ENCODE data around the gene ZP4. TPM values are rescaled to one million over a fixed set of nuclear protein-coding genes. Genes with fewer than 3 reads are reported as not detected.

Gene ZP4
- not detected in 2 replicates for total RNA-seq

GRCh38 chr1:237890822-237891221, at the start of gene ZP4:
ZP4 (minus strand) TSS chr1:237890922; CDS start chr1:237890635, 287 bp downstream.
- no peak for DNase-seq (ENCODE audit: low read depth in 2 of 2)

- DNase-seq (ENCODE audit: low read depth in 2 of 2): no peak
These were observed 47.8 kb upstream of the ZP4 start for GRCh38 chr1:237938553-237938952.

- no peak for DNase-seq (ENCODE audit: low read depth in 2 of 2)
These were observed 47.3 kb upstream of the ZP4 start for GRCh38 chr1:237938068-237938467.

- no peak for DNase-seq (ENCODE audit: low read depth in 2 of 2)
These were observed 42.1 kb upstream of the ZP4 start for GRCh38 chr1:237932816-237933215.

GRCh38 chr1:237931581-237931980, 40.9 kb upstream of the ZP4 start:
- DNase-seq (ENCODE audit: low read depth in 2 of 2): no peak

GRCh38 chr1:237927198-237927597, 36.5 kb upstream of the ZP4 start:
- no peak for DNase-seq (ENCODE audit: low read depth in 2 of 2)

- DNase-seq (ENCODE audit: low read depth in 2 of 2): no peak
These were observed 30.6 kb upstream of the ZP4 start for GRCh38 chr1:237921306-237921705.

- no peak for DNase-seq (ENCODE audit: low read depth in 2 of 2)
These were observed 22.6 kb upstream of the ZP4 start for GRCh38 chr1:237913345-237913744.

GRCh38 chr1:237911911-237912310, 21.2 kb upstream of the ZP4 start:
- DNase-seq (ENCODE audit: low read depth in 2 of 2): no peak

- DNase-seq (ENCODE audit: low read depth in 2 of 2): no peak
These were observed 20.1 kb upstream of the ZP4 start for GRCh38 chr1:237910834-237911233.

GRCh38 chr1:237903961-237904360, 13.2 kb upstream of the ZP4 start:
- no peak for DNase-seq (ENCODE audit: low read depth in 2 of 2)

GRCh38 chr1:237902960-237903743, 12.4 kb upstream of the ZP4 start:
- no peak for DNase-seq (ENCODE audit: low read depth in 2 of 2)

- DNase-seq (ENCODE audit: low read depth in 2 of 2): no peak
These were observed 10.7 kb upstream of the ZP4 start for GRCh38 chr1:237901299-237901934.

- no peak for DNase-seq (ENCODE audit: low read depth in 2 of 2)
These were observed 4.9 kb upstream of the ZP4 start for GRCh38 chr1:237895630-237896029.

GRCh38 chr1:237894131-237894530, 3.4 kb upstream of the ZP4 start:
- no peak for DNase-seq (ENCODE audit: low read depth in 2 of 2)

GRCh38 chr1:237891979-237892378, 1.3 kb upstream of the ZP4 start:
- DNase-seq (ENCODE audit: low read depth in 2 of 2): no peak

- no peak for DNase-seq (ENCODE audit: low read depth in 2 of 2)
These were observed 544 bp upstream of the ZP4 start for GRCh38 chr1:237891266-237891665.

GRCh38 chr1:237890416-237890815, 306 bp downstream of the ZP4 start:
- DNase-seq (ENCODE audit: low read depth in 2 of 2): no peak

- DNase-seq (ENCODE audit: low read depth in 2 of 2): no peak
These were observed 2.6 kb downstream of the ZP4 start for GRCh38 chr1:237888143-237888542.

- DNase-seq (ENCODE audit: low read depth in 2 of 2): no peak
These were observed 3.2 kb downstream of the ZP4 start for GRCh38 chr1:237887542-237887941.

- DNase-seq (ENCODE audit: low read depth in 2 of 2): no peak
These were observed 6.5 kb downstream of the ZP4 start for GRCh38 chr1:237884237-237884636.

GRCh38 chr1:237879195-237879594, 11.5 kb downstream of the ZP4 start:
- no peak for DNase-seq (ENCODE audit: low read depth in 2 of 2)

- no peak for DNase-seq (ENCODE audit: low read depth in 2 of 2)
These were observed 12.3 kb downstream of the ZP4 start for GRCh38 chr1:237878406-237878805.
